Activated CD8-positive, alpha-beta memory T cell treated with anti-CD3 and anti-CD28 coated beads for 48 hours (primary cell): ENCODE results near the gene DOC2B.
"Not testable (repeated sequence)": the region's sequence is repeated elsewhere in the genome, so short reads cannot be mapped to it uniquely, and the experiment has no call there.

Experiments used
- DNase-seq, 3 experiments: peaks; one replicate each; pipeline ENCODE4 v3.0.0-alpha.2; 2020; ENCODE audit warnings: low read depth in 2 of 3, low spot score in 2 of 3

The DOC2B gene

GRCh38 chr17:193426-193810 is 12.0 kb upstream of the DOC2B start:
- no peak for DNase-seq

GRCh38 chr17:192666-193425 is 11.4 kb upstream of the DOC2B start:
- DNase-seq = no peak

GRCh38 chr17:189444-189843 is 8.0 kb upstream of the DOC2B start:
- no peak for DNase-seq

GRCh38 chr17:187130-187529 is 5.7 kb upstream of the DOC2B start:
- DNase-seq = no peak

- DNase-seq = no peak
Measured at GRCh38 chr17:185445-186138, 4.1 kb upstream of the DOC2B start.

GRCh38 chr17:183021-183420 is 1.6 kb upstream of the DOC2B start:
- no peak for DNase-seq

- no peak for DNase-seq
Measured at GRCh38 chr17:182050-182751, 751 bp upstream of the DOC2B start.

- DNase-seq = no peak
Measured at GRCh38 chr17:180381-181244, 837 bp downstream of the DOC2B start.

- no peak for DNase-seq
Measured at GRCh38 chr17:179781-180380, 1.6 kb downstream of the DOC2B start.

- DNase-seq = no peak
Measured at GRCh38 chr17:179066-179432, 2.4 kb downstream of the DOC2B start.

- no peak for DNase-seq
Measured at GRCh38 chr17:178292-179065, 3.0 kb downstream of the DOC2B start.

- DNase-seq = no peak
Measured at GRCh38 chr17:177762-178161, 3.7 kb downstream of the DOC2B start.

- DNase-seq = no peak
Measured at GRCh38 chr17:177155-177554, 4.3 kb downstream of the DOC2B start.

- DNase-seq = no peak
Measured at GRCh38 chr17:173166-173911, 8.1 kb downstream of the DOC2B start.

GRCh38 chr17:172401-172800 is 9.0 kb downstream of the DOC2B start:
- DNase-seq = no peak

GRCh38 chr17:171871-172270 is 9.6 kb downstream of the DOC2B start:
- no peak for DNase-seq

- no peak for DNase-seq
Measured at GRCh38 chr17:170130-170670, 11.2 kb downstream of the DOC2B start.

- not testable (repeated sequence) for DNase-seq
Measured at GRCh38 chr17:168614-169013, 12.8 kb downstream of the DOC2B start.

- no peak for DNase-seq
Measured at GRCh38 chr17:165939-166338, 15.5 kb downstream of the DOC2B start.
